Kidney epithelial cell (primary cell): ENCODE data around the gene KCTD14. TPM values are rescaled to one million over a fixed set of nuclear protein-coding genes. Genes with fewer than 3 reads are reported as not detected.

Experiments used
- DNase-seq: peaks from one replicate; pipeline ENCODE4 v3.0.0-alpha.2; 2010; ENCODE audit warnings: low read depth
- H3K27me3 ChIP-seq: 2 replicates; pipeline ENCODE4 v1.6.0; 2011; ENCODE audit warnings: low read length; ENCODE audit not compliant: control insufficient read depth, insufficient read depth
- H3K36me3 ChIP-seq: 2 replicates; pipeline ENCODE4 v1.5.1; 2011; ENCODE audit warnings: low read length; ENCODE audit not compliant: control insufficient read depth, insufficient read depth
- H3K4me3 ChIP-seq: 2 replicates; pipeline ENCODE4 v1.5.1; 2011; ENCODE audit warnings: low read depth, mild to moderate bottlenecking, control low read depth, low read length
- total RNA-seq: library from RNA; depleted of rRNA; stranded (reverse); fragments of >200 nt; gene quantifications from 2 replicates; pipeline ENCODE4 v1.2.3, GENCODE V29; 2015
- TF ChIP-seq, protein P1 (sequence below): IDR thresholded peaks from 2 replicates; pipeline ENCODE4 v1.5.1; 2011; ENCODE audit warnings: mild to moderate bottlenecking, moderate library complexity, low read length, control low read depth, inconsistent platforms; ENCODE audit not compliant: insufficient read depth, poor library complexity, severe bottlenecking

The KCTD14 gene
- total RNA-seq, 1 donor from 2014 or later, result 6.7 TPM

- no peaks in the 10 kb centered on the region for H3K36me3 ChIP-seq
- H3K27me3 ChIP-seq, result no peaks in the 10 kb centered on the region
- TF ChIP-seq, protein P1, sequence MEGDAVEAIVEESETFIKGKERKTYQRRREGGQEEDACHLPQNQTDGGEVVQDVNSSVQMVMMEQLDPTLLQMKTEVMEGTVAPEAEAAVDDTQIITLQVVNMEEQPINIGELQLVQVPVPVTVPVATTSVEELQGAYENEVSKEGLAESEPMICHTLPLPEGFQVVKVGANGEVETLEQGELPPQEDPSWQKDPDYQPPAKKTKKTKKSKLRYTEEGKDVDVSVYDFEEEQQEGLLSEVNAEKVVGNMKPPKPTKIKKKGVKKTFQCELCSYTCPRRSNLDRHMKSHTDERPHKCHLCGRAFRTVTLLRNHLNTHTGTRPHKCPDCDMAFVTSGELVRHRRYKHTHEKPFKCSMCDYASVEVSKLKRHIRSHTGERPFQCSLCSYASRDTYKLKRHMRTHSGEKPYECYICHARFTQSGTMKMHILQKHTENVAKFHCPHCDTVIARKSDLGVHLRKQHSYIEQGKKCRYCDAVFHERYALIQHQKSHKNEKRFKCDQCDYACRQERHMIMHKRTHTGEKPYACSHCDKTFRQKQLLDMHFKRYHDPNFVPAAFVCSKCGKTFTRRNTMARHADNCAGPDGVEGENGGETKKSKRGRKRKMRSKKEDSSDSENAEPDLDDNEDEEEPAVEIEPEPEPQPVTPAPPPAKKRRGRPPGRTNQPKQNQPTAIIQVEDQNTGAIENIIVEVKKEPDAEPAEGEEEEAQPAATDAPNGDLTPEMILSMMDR, result no peak
- no peak for DNase-seq
- H3K4me3 ChIP-seq, result no peak overlapping the region
Measured at GRCh38 chr11:78038697-78039313, 15.7 kb upstream of the KCTD14 start.

DNA sequence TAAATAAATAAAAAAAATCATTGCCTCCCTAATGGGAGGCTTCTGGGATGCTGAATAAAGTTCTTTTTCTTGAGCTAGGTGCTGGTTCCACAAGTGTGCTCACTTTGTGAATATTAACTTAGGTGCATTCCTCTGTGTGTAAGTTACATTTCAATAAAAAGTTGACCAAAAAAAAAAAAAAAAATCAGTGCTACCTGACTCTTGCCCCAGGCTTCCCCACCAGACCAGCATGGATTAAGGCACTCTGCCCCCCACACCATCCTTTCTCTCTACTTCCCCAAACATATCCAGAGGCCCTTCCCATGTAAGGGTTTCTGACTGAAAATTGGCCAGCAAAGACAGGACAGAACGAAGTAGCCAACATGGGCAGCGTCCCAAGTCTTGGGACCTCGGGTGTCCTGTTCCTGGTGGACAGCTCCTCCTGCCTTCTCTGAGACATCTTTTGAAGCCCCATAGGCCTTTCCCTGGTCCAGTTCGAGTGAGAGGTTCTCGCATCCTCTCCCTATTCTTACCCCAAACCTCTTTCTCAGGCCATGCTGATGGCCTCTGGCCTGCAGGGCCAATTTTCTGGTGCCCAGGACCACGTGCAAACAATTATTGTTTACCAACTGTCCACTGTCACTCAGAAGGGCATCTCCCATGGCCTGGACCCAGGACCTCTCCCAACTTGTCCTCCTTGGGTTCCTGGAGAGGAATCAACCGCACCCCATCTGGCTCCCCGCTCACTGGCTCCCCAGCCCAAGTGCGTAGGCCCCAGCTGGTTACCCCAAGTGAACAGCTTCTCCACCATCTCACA is 14.9 kb upstream of the KCTD14 start:
- no peaks in the 10 kb centered on the region for H3K27me3 ChIP-seq
- TF ChIP-seq, protein P1, result no peak
- no peaks in the 10 kb centered on the region for H3K36me3 ChIP-seq
- H3K4me3 ChIP-seq, result no peak overlapping the region
- DNase-seq, result no peak

DNA sequence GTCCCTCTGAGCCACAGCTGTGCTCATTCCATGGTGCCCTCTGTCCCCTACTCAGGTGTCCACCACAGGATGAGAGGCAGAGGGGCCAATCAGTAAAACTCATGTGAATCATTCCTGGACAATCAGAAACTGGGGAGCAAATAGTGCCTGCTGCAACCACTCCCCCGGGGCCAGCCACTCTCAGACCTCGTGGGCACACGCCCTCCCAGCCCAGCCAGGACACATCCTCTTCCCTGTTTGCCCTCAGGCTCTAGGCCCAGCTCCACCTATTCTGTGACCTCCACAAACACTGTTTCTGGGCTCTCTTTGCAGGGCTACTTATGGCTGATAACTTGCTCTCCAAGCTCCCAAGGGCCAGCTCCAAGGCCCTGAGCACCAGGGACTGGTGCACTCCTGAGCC is 14.0 kb upstream of the KCTD14 start:
- no peaks in the 10 kb centered on the region for H3K36me3 ChIP-seq
- TF ChIP-seq, protein P1, result no peak
- DNase-seq, result no peak
- H3K4me3 ChIP-seq, result no peak overlapping the region
- no peaks in the 10 kb centered on the region for H3K27me3 ChIP-seq

DNA sequence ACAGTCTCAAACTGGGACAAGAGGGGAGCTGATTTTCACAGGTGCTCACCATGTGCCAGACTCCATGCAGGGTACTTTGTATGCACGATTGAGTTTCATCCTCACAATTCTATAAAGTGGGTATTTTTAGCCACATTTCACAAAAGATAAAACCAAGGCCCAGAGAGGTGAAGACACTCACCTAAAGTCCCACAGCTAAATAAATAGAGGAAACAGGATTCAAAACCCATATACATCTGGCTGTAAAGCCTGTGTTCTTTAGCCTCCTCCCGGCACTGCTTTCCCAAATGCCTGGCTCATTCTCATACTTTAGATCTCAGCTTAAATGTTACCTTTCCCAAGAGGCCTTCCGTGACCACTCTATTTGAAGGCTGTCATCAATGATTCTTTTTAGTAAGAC is 13.2 kb upstream of the KCTD14 start:
- TF ChIP-seq, protein P1, result no peak

DNA sequence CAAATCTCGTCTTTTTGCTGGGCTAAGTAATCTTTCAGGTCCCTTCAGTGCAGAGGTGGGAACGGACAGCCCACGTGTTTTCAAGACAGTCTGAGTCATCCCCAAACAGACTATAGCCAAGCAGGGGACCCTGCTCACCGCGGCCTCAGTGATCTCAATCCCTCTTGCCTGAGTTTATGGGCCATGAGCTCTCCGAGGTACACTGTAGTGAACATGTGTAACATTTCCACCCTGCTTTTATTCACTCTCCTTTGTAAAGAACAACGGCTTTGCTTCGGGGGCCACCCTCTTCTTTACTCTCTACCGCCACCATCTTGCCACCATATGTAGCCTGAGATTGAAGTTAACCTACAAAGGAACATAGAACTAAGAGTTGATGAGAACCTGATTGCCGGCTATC is 11.5 kb upstream of the KCTD14 start:
- H3K27me3 ChIP-seq, result no peaks in the 10 kb centered on the region
- H3K4me3 ChIP-seq, result no peak overlapping the region
- no peaks in the 10 kb centered on the region for H3K36me3 ChIP-seq
- DNase-seq, result no peak
- TF ChIP-seq, protein P1, result no peak

More for the DNA sequence above, 13.2 kb upstream of the KCTD14 start:
- Histone ChIP-seq H3K36me3 (no peaks in the 10 kb centered on the region), H3K4me3 (no peak overlapping the region), H3K27me3 (no peaks in the 10 kb centered on the region)
- no peak for DNase-seq
